ENCODE data around the gene BASP1. TPM values are rescaled to one million over a fixed set of nuclear protein-coding genes. Genes with fewer than 3 reads are reported as not detected.

Gene BASP1
- total and polyA plus RNA-seq, 7 donors = 0.64 to 1.9 (median 1.1) TPM

DNA sequence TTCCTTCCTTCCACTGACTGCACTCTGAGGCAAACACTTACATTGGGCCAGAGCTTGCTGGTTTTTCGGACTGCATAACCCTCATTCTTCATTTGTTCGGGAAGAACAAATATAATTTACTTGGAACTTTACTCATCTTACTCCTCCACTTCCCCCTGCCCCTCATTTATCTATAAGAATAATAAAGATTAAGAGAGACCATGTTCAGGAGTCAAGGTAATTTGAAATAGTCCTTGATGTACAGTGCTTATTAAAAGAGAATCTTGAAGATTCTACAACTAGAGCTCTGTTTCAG is 65.6 kb downstream of the BASP1 start:
- DNase-seq = no peak
- intact Hi-C loops (cut with DNase I) = no loop called here
- Histone ChIP-seq H3K27ac (no peak overlapping the region), H3K4me3 (no peak overlapping the region), H3K9me3 (no peaks in the 10 kb centered on the region), H3K36me3 (ENCODE audit: insufficient read depth in 1 of 2, low read depth in 1 of 2) (no peaks in the 10 kb centered on the region), H3K27me3 (ENCODE audit: insufficient read depth in 3 of 3, low read length in 2 of 3) (peaks cover 0 to 2% (median 0%) of the 10 kb centered on the region in 3 donors), H3K4me1 (no peaks in the 10 kb centered on the region)
- TF ChIP-seq, protein P1, sequence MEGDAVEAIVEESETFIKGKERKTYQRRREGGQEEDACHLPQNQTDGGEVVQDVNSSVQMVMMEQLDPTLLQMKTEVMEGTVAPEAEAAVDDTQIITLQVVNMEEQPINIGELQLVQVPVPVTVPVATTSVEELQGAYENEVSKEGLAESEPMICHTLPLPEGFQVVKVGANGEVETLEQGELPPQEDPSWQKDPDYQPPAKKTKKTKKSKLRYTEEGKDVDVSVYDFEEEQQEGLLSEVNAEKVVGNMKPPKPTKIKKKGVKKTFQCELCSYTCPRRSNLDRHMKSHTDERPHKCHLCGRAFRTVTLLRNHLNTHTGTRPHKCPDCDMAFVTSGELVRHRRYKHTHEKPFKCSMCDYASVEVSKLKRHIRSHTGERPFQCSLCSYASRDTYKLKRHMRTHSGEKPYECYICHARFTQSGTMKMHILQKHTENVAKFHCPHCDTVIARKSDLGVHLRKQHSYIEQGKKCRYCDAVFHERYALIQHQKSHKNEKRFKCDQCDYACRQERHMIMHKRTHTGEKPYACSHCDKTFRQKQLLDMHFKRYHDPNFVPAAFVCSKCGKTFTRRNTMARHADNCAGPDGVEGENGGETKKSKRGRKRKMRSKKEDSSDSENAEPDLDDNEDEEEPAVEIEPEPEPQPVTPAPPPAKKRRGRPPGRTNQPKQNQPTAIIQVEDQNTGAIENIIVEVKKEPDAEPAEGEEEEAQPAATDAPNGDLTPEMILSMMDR (IDR thresholded peaks at IDR 0.05) = no peak
- no peak for ATAC-seq
- 86 to 94% (median 90%) methylated on average over 2 of the region's 2 CpGs for WGBS, 3 donors

DNA sequence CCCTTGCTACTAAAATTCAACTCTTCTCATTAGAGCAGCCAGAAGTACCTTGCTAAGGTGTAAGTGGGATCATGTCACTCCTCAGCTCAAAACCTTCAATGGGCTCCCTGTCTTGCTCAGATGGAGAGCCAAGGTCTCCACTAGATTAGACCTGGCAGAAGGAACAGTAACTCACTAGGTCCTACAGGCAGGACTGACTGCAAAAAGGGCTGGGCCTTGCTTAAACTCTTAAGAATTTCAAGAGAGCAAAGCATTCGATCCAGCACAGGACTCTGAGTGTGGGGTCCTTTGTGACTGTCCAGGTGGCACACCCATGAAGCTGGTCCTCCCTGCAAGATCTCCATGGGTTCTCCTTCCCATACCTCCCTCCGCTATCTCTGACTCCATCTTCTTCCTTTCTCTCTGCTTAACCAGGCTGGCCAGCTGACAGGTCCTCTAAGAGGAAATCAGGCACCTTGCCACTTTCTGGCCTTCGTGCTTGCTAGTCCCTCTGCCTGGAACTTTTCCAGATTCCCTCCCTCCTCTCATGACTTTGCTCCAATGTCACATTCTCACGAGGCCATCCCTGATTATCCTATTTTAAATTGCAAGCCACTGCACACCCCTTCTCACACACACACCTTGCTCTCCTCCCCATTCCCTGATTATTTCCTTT is 70.2 kb downstream of the BASP1 start:
- no peak for DNase-seq
- H3K4me1 ChIP-seq = no peaks in the 10 kb centered on the region
- no peak overlapping the region for H3K27ac ChIP-seq
- intact Hi-C loops (cut with DNase I) = no loop called here
- WGBS, 3 donors = 57 to 62% (median 58%) methylated on average over 4 of the region's 4 CpGs
- H3K27me3 ChIP-seq (ENCODE audit: insufficient read depth in 3 of 3, low read length in 2 of 3) = peaks cover 0 to 2% (median 0%) of the 10 kb centered on the region in 3 donors
- ATAC-seq = no peak
- H3K9me3 ChIP-seq = no peaks in the 10 kb centered on the region
- no peak overlapping the region for H3K4me3 ChIP-seq
- no peaks in the 10 kb centered on the region for H3K36me3 ChIP-seq (ENCODE audit: insufficient read depth in 1 of 2, low read depth in 1 of 2)
- TF ChIP-seq, protein P1 (IDR thresholded peaks at IDR 0.05) = no peak

DNA sequence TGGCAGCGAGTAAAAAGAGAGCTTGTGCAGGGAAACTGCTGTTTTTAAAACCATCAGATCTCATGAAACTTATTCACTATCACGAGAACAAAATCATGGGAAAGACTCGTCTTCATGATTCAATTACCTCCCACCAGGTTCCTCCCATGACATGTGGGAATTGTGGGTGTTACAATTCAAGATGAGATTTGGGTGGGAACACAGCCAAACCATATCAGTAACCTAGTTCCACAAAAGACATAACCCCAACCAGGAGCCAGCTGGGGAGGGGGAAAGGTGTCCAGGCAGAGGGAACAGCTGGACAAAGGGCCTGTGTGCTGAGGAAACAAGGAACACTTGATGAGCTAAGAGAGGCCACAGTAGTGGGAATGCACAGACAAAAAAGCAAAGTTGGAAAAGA is 71.1 kb downstream of the BASP1 start:
- Histone ChIP-seq H3K4me1 (no peaks in the 10 kb centered on the region), H3K9me3 (no peaks in the 10 kb centered on the region), H3K27ac (no peak overlapping the region), H3K27me3 (ENCODE audit: insufficient read depth in 3 of 3, low read length in 2 of 3) (peaks cover 0 to 2% (median 0%) of the 10 kb centered on the region in 3 donors), H3K36me3 (ENCODE audit: insufficient read depth in 1 of 2, low read depth in 1 of 2) (no peaks in the 10 kb centered on the region), H3K4me3 (no peak overlapping the region)
- 87 to 94% (median 91%) methylated on average over 3 of the region's 3 CpGs for WGBS, 3 donors
- DNase-seq (no peak), ATAC-seq (no peak)
- intact Hi-C loops (cut with DNase I) = no loop called here
- TF ChIP-seq, protein P1 (IDR thresholded peaks at IDR 0.05) = no peak

DNA sequence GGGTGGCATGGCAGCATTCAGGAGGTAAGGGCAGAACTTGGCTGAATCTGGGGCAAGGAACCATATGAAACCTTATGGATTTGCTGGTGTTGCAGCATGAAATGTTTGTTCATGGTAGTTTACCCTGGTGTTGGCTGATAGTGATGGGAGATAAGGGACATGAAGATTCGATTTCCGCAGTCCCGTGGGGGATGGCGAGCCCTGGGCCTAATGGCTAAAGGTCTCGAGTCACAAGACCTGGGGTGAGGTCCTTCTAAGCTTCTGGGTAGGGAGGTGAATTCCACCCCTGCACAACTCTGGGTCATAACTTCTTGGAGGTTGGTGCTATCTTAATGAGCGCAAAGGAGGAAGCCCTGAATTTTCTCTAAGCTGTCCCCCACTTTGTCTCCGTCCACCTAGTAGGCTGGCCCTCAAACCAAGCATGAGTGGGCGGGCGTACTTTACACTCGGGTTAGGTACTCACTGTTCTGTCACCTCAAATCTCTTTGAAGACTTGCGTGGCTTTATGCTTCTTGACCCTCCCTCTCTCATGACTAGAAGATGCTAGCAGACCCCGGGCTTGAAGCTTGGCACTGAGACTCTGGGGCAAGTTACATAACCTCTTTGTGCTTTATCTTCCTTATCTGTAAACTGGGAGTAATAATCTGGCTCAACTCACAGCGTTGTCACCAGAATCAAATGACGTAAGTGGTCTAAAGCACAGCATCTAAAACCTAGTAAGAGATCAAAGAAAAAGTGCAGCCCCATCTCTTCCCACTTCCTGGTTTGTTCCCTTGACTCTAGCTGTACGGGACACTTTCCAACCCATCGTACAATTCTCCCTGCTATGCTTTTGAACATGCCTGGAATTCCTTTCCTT is 72.5 kb downstream of the BASP1 start:
- Histone ChIP-seq H3K27me3 (ENCODE audit: insufficient read depth in 3 of 3, low read length in 2 of 3) (peaks cover 0 to 2% (median 0%) of the 10 kb centered on the region in 3 donors), H3K27ac (no peak overlapping the region), H3K4me1 (no peaks in the 10 kb centered on the region), H3K4me3 (no peak overlapping the region), H3K9me3 (no peaks in the 10 kb centered on the region), H3K36me3 (ENCODE audit: insufficient read depth in 1 of 2, low read depth in 1 of 2) (no peaks in the 10 kb centered on the region)
- TF ChIP-seq, protein P1 (IDR thresholded peaks at IDR 0.05) = no peak
- WGBS, 3 donors = 75 to 83% (median 78%) methylated on average over 16 of the region's 16 CpGs
- ATAC-seq (no peak), DNase-seq (no peak)
- intact Hi-C loops (cut with DNase I) = no loop called here
